BLaER1 treated with 17β-estradiol and CSF1 and Interleukin-3, amounts not matched to agents 10 nM and 100 nM (cell line): ENCODE results near the gene WDR48.
A peak's percentile ranks its signal among the peaks of the same experiment; 100 is the strongest.

Source experiments
- H3K27ac ChIP-seq, 11 experiments: shearing (Covaris generic); formaldehyde crosslinking; 2 replicates each; pipeline ENCODE4 v1.8.1; 2022
- H3K27me3 ChIP-seq, 11 experiments: shearing (Covaris generic); formaldehyde crosslinking; 2 replicates each; pipeline ENCODE4 v1.8.1; 2022
- H3K36me3 ChIP-seq, 11 experiments: shearing (Covaris generic); formaldehyde crosslinking; 2 replicates each; pipeline ENCODE4 v1.8.1; 2022
- H3K4me1 ChIP-seq, 10 experiments: shearing (Covaris generic); formaldehyde crosslinking; 2 replicates each; pipeline ENCODE4 v1.8.1; 2022
- H3K4me2 ChIP-seq, 11 experiments: shearing (Covaris generic); formaldehyde crosslinking; 2 replicates each; pipeline ENCODE4 v1.8.1; 2022
- H3K4me3 ChIP-seq, 10 experiments: shearing (Covaris generic); formaldehyde crosslinking; 2 replicates each; pipeline ENCODE4 v1.8.1; 2022
- H3K9ac ChIP-seq, 11 experiments: shearing (Covaris generic); formaldehyde crosslinking; 2 replicates each; pipeline ENCODE4 v1.8.1; 2022
- H3K9me3 ChIP-seq, 11 experiments: shearing (Covaris generic); formaldehyde crosslinking; replicated peaks in 1 of 11; 2 replicates each; pipeline ENCODE4 v1.8.1; 2022
- H4K20me1 ChIP-seq, 11 experiments: shearing (Covaris generic); formaldehyde crosslinking; 2 replicates each; pipeline ENCODE4 v1.8.1; 2022
- Cebpa-rat ChIP-seq, 11 experiments: shearing (Covaris generic); IDR thresholded peaks; 2 replicates each; pipeline ENCODE4 v1.8.1; 2022

WDR48 gene

GRCh38 chr3:39075910-39076309, 24.1 kb downstream of the WDR48 start:
- Histone ChIP-seq H3K9ac (no peak overlapping the region), H3K4me2 (no peak overlapping the region), H3K9me3 (no peaks in the 10 kb centered on the region), H3K27ac (no peak overlapping the region), H4K20me1 (no peaks in the 10 kb centered on the region), H3K27me3 (no peaks in the 10 kb centered on the region), H3K4me3 (no peak overlapping the region), H3K36me3 (peaks cover 71 to 97% (median 86%) of the 10 kb centered on the region in 11 experiments), H3K4me1 (peaks cover 0 to 9% (median 6%) of the 10 kb centered on the region in 10 experiments; a peak in 6 of 20 replicates)
- TF ChIP-seq Cebpa-rat (IDR thresholded peaks at IDR 0.05) = no peak

- Histone ChIP-seq H3K9me3 (no peaks in the 10 kb centered on the region), H3K27ac (no peak overlapping the region), H3K36me3 (peaks cover 49 to 92% (median 70%) of the 10 kb centered on the region in 11 experiments), H3K4me1 (peaks cover 0 to 16% (median 8%) of the 10 kb centered on the region in 10 experiments; a peak in 12 of 20 replicates), H4K20me1 (no peaks in the 10 kb centered on the region; a peak in 1 of 22 replicates), H3K9ac (no peak overlapping the region), H3K27me3 (no peaks in the 10 kb centered on the region), H3K4me3 (no peak overlapping the region), H3K4me2 (no peak overlapping the region)
- TF ChIP-seq Cebpa-rat (IDR thresholded peaks at IDR 0.05) = no peak
These were observed 27.7 kb downstream of the WDR48 start for GRCh38 chr3:39079530-39079929.

GRCh38 chr3:39080026-39080425, 28.2 kb downstream of the WDR48 start:
- no peak overlapping the region for H3K27ac ChIP-seq
- no peaks in the 10 kb centered on the region for H3K27me3 ChIP-seq
- H3K9me3 ChIP-seq = no peaks in the 10 kb centered on the region
- no peak overlapping the region for H3K9ac ChIP-seq
- no peak for TF ChIP-seq Cebpa-rat (IDR thresholded peaks at IDR 0.05)
- H3K4me2 ChIP-seq = no peak overlapping the region
- peaks cover 0 to 16% (median 8%) of the 10 kb centered on the region in 10 experiments; a peak in 13 of 20 replicates for H3K4me1 ChIP-seq
- no peak overlapping the region for H3K4me3 ChIP-seq
- H4K20me1 ChIP-seq = no peaks in the 10 kb centered on the region; a peak in 1 of 22 replicates
- peaks cover 44 to 92% (median 66%) of the 10 kb centered on the region in 11 experiments for H3K36me3 ChIP-seq

- no peak for TF ChIP-seq Cebpa-rat (IDR thresholded peaks at IDR 0.05)
- Histone ChIP-seq H3K4me1 (peaks cover 20 to 31% (median 25%) of the 10 kb centered on the region in 10 experiments), H3K9ac (no peak overlapping the region)
These were observed 31.0 kb downstream of the WDR48 start for GRCh38 chr3:39082666-39083313.

GRCh38 chr3:39086144-39086543, 34.3 kb downstream of the WDR48 start:
- Histone ChIP-seq H3K27ac (peak overlapping the region in 5 of 11 experiments; percentile 1 to 41 (median 13); a peak in 5 of 22 replicates), H3K4me2 (peak overlapping the region; percentile 1 to 70 (median 46); a peak in 20 of 22 replicates)
- TF ChIP-seq Cebpa-rat (IDR thresholded peaks at IDR 0.05) = no peak

More at GRCh38 chr3:39082666-39083313, 31.0 kb downstream of the WDR48 start:
- no peak overlapping the region for H3K4me3 ChIP-seq
- peak overlapping the region in 2 of 11 experiments; percentile 34 to 45; a peak in 4 of 22 replicates for H3K4me2 ChIP-seq
- no peaks in the 10 kb centered on the region for H3K9me3 ChIP-seq
- no peaks in the 10 kb centered on the region for H3K27me3 ChIP-seq
- H3K27ac ChIP-seq = no peak overlapping the region
- no peaks in the 10 kb centered on the region; a peak in 1 of 22 replicates for H4K20me1 ChIP-seq
- peaks cover 31 to 86% (median 56%) of the 10 kb centered on the region in 11 experiments for H3K36me3 ChIP-seq

GRCh38 chr3:39088456-39088855, 36.6 kb downstream of the WDR48 start:
- no peaks in the 10 kb centered on the region for H3K27me3 ChIP-seq
- peaks cover 63 to 100% (median 79%) of the 10 kb centered on the region in 11 experiments for H3K36me3 ChIP-seq
- no peak overlapping the region for H3K9ac ChIP-seq
- no peaks in the 10 kb centered on the region; a peak in 1 of 22 replicates for H4K20me1 ChIP-seq
- TF ChIP-seq Cebpa-rat (IDR thresholded peaks at IDR 0.05) = no peak
- H3K4me2 ChIP-seq = no peak overlapping the region
- no peak overlapping the region for H3K4me3 ChIP-seq
- H3K9me3 ChIP-seq = no peaks in the 10 kb centered on the region
- no peak overlapping the region for H3K27ac ChIP-seq
- H3K4me1 ChIP-seq = peaks cover 12 to 21% (median 18%) of the 10 kb centered on the region in 10 experiments

More at GRCh38 chr3:39086144-39086543, 34.3 kb downstream of the WDR48 start:
- H3K4me3 ChIP-seq = no peak overlapping the region
- no peaks in the 10 kb centered on the region for H3K9me3 ChIP-seq
- peaks cover 51 to 90% (median 70%) of the 10 kb centered on the region in 11 experiments for H3K36me3 ChIP-seq
- no peaks in the 10 kb centered on the region; a peak in 1 of 22 replicates for H4K20me1 ChIP-seq
- H3K27me3 ChIP-seq = no peaks in the 10 kb centered on the region
- H3K9ac ChIP-seq = no peak overlapping the region
- H3K4me1 ChIP-seq = peaks cover 14 to 31% (median 20%) of the 10 kb centered on the region in 10 experiments

GRCh38 chr3:39088889-39089288, 37.1 kb downstream of the WDR48 start:
- Histone ChIP-seq H3K9ac (no peak overlapping the region), H3K4me3 (no peak overlapping the region), H3K9me3 (no peaks in the 10 kb centered on the region), H3K36me3 (peaks cover 67 to 100% (median 80%) of the 10 kb centered on the region in 11 experiments), H3K27me3 (no peaks in the 10 kb centered on the region), H3K4me1 (peaks cover 12 to 21% (median 18%) of the 10 kb centered on the region in 10 experiments), H3K27ac (no peak overlapping the region), H3K4me2 (no peak overlapping the region), H4K20me1 (peaks cover 0 to under 1% (median 0%) of the 10 kb centered on the region in 11 experiments; a peak in 1 of 22 replicates)
- TF ChIP-seq Cebpa-rat (IDR thresholded peaks at IDR 0.05) = no peak

GRCh38 chr3:39090922-39091321, 39.1 kb downstream of the WDR48 start:
- peaks cover 0 to 7% (median 0%) of the 10 kb centered on the region in 11 experiments; a peak in 3 of 22 replicates for H4K20me1 ChIP-seq
- H3K27ac ChIP-seq = no peak overlapping the region
- peaks cover 79 to 100% (median 93%) of the 10 kb centered on the region in 11 experiments for H3K36me3 ChIP-seq
- H3K4me2 ChIP-seq = no peak overlapping the region
- H3K4me1 ChIP-seq = peaks cover 8 to 14% (median 10%) of the 10 kb centered on the region in 10 experiments
- no peaks in the 10 kb centered on the region for H3K27me3 ChIP-seq
- no peak overlapping the region for H3K4me3 ChIP-seq
- no peaks in the 10 kb centered on the region for H3K9me3 ChIP-seq
- no peak overlapping the region for H3K9ac ChIP-seq
- no peak for TF ChIP-seq Cebpa-rat (IDR thresholded peaks at IDR 0.05)

GRCh38 chr3:39094851-39095677, 43.2 kb downstream of the WDR48 start:
- Histone ChIP-seq H4K20me1 (peaks cover 0 to 41% (median 26%) of the 10 kb centered on the region in 11 experiments; a peak in 17 of 22 replicates), H3K36me3 (peaks cover 92 to 100% (median 97%) of the 10 kb centered on the region in 11 experiments), H3K9me3 (no peaks in the 10 kb centered on the region), H3K27ac (no peak overlapping the region), H3K27me3 (no peaks in the 10 kb centered on the region), H3K4me2 (no peak overlapping the region), H3K4me1 (no peaks in the 10 kb centered on the region), H3K4me3 (no peak overlapping the region), H3K9ac (no peak overlapping the region)
- TF ChIP-seq Cebpa-rat (IDR thresholded peaks at IDR 0.05) = no peak
